Vagina (tissue), 2 donors: Measurements from ENCODE around the gene FBXL7.

Experiments
- POLR2AphosphoS5 ChIP-seq, 2 donors: sonication (generic); formaldehyde crosslinking; IDR thresholded peaks; one replicate each; pipeline ENCODE4 v1.9.0; 2017; ENCODE audit warnings: antibody characterized with exemption in 2 of 2, mild to moderate bottlenecking in 2 of 2, low read depth in 1 of 2; ENCODE audit not compliant: insufficient read depth in 1 of 2
- TF ChIP-seq, protein P1 (sequence below), 3 experiments: fragments of 450-650 bp in 2 of 3; fragments of 200-600 bp in 1 of 3; sonication (generic) in 1 of 3; IDR thresholded peaks; one replicate each; pipeline ENCODE4 v1.5.1; 2017 to 2019; ENCODE audit warnings: antibody characterized with exemption in 3 of 3, mild to moderate bottlenecking in 2 of 3, moderate library complexity in 2 of 3

- TF ChIP-seq, protein P1, sequence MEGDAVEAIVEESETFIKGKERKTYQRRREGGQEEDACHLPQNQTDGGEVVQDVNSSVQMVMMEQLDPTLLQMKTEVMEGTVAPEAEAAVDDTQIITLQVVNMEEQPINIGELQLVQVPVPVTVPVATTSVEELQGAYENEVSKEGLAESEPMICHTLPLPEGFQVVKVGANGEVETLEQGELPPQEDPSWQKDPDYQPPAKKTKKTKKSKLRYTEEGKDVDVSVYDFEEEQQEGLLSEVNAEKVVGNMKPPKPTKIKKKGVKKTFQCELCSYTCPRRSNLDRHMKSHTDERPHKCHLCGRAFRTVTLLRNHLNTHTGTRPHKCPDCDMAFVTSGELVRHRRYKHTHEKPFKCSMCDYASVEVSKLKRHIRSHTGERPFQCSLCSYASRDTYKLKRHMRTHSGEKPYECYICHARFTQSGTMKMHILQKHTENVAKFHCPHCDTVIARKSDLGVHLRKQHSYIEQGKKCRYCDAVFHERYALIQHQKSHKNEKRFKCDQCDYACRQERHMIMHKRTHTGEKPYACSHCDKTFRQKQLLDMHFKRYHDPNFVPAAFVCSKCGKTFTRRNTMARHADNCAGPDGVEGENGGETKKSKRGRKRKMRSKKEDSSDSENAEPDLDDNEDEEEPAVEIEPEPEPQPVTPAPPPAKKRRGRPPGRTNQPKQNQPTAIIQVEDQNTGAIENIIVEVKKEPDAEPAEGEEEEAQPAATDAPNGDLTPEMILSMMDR (IDR thresholded peaks at IDR 0.05), result no peak
- no peak for TF ChIP-seq POLR2AphosphoS5 (IDR thresholded peaks at IDR 0.05; ENCODE audit: insufficient read depth in 1 of 2, low read depth in 1 of 2)
Observed at GRCh38 chr5:15452781-15453180, 47.2 kb upstream of the FBXL7 start.
